Neutrophil (primary cell): ENCODE data around the gene SBNO2.

Source experiments
- H3K27ac ChIP-seq: fragments of 200-600 bp; sonication (generic); 2 replicates; pipeline ENCODE4 v1.5.1; 2016; ENCODE audit warnings: mild to moderate bottlenecking, moderate library complexity
- H3K27me3 ChIP-seq: fragments of 200-600 bp; sonication (generic); 2 replicates; pipeline ENCODE4 v1.6.0; 2016; ENCODE audit warnings: mild to moderate bottlenecking
- H3K36me3 ChIP-seq: fragments of 200-600 bp; sonication (generic); 2 replicates; pipeline ENCODE4 v1.5.1; 2017
- H3K4me1 ChIP-seq, 2 experiments: fragments of 200-600 bp in 1 of 2; sonication (generic) in 1 of 2; 1 replicate in 1 of 2; 2 replicates in 1 of 2; pipeline versions ENCODE4 v1.5.1 to v1.6.1; 2013 to 2016; ENCODE audit warnings: low read depth in 1 of 2, low read length in 1 of 2, mild to moderate bottlenecking in 1 of 2, moderate library complexity in 1 of 2; ENCODE audit not compliant: control insufficient read depth in 1 of 2, insufficient read depth in 1 of 2
- H3K4me3 ChIP-seq, 2 experiments: fragments of 200-600 bp in 1 of 2; sonication (generic) in 1 of 2; 1 replicate in 1 of 2; 2 replicates in 1 of 2; pipeline ENCODE4 v1.5.1; 2013 to 2016; ENCODE audit warnings: low read depth in 1 of 2, low read length in 1 of 2, mild to moderate bottlenecking in 1 of 2, moderate library complexity in 1 of 2
- H3K9me3 ChIP-seq: fragments of 200-600 bp; sonication (generic); 2 replicates; pipeline ENCODE4 v1.5.1; 2016
- TF ChIP-seq, protein P1 (sequence below): fragments of 200-600 bp; sonication (generic); IDR thresholded peaks from 2 replicates; pipeline ENCODE4 v1.5.1; 2016; ENCODE audit warnings: antibody characterized with exemption

SBNO2 gene

DNA sequence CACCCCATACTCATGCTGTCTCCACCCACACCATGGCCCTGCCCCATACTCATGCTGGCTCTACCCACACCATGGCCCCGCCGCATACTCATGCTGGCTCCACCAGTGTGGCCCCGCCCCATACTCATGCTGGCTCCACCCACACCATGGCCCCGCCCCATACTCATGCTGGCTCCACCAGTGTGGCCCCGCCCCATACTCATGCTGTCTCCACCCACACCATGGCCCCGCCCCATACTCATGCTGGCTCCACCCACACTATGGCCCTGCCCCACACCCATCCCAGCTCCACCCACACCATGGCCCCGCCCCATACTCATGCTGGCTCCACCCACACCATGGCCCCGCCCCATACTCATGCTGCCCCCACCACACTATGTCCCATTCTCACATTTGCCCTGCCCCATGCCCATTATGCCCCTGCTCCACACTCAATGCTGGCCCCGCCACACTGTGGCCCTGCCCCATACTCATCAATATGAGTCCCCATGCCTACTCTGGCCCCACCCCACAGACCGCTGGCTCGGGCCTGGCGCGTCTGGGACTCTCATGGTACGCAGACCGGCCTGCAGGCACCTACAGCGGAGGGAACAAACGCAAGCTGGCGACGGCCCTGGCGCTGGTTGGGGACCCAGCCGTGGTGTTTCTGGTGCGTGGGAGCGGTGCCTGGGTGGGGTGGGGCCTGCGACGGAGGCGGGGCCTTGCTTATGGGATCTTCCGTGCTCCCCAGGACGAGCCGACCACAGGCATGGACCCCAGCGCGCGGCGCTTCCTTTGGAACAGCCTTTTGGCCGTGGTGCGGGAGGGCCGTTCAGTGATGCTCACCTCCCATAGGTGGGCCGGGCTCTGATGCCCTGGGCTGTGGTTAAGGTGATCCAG, 110.8 kb downstream of the SBNO2 start:
- H3K27me3 ChIP-seq: no peaks in the 10 kb centered on the region
- no peak overlapping the region for H3K4me3 ChIP-seq
- H3K4me1 ChIP-seq: peaks cover 36 to 46% of the 10 kb centered on the region in 2 experiments
- TF ChIP-seq, protein P1, sequence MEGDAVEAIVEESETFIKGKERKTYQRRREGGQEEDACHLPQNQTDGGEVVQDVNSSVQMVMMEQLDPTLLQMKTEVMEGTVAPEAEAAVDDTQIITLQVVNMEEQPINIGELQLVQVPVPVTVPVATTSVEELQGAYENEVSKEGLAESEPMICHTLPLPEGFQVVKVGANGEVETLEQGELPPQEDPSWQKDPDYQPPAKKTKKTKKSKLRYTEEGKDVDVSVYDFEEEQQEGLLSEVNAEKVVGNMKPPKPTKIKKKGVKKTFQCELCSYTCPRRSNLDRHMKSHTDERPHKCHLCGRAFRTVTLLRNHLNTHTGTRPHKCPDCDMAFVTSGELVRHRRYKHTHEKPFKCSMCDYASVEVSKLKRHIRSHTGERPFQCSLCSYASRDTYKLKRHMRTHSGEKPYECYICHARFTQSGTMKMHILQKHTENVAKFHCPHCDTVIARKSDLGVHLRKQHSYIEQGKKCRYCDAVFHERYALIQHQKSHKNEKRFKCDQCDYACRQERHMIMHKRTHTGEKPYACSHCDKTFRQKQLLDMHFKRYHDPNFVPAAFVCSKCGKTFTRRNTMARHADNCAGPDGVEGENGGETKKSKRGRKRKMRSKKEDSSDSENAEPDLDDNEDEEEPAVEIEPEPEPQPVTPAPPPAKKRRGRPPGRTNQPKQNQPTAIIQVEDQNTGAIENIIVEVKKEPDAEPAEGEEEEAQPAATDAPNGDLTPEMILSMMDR: no peak
- no peaks in the 10 kb centered on the region for H3K9me3 ChIP-seq
- H3K36me3 ChIP-seq: peaks cover 76% of the 10 kb centered on the region
- peak overlapping the region; percentile 95 for H3K27ac ChIP-seq

GRCh38 chr19:1062387-1063029, 111.6 kb downstream of the SBNO2 start:
- H3K27ac ChIP-seq: peak overlapping the region; percentile 13
- no peaks in the 10 kb centered on the region for H3K27me3 ChIP-seq
- peaks cover 33 to 40% of the 10 kb centered on the region in 2 experiments for H3K4me1 ChIP-seq
- TF ChIP-seq, protein P1: no peak
- no peaks in the 10 kb centered on the region for H3K9me3 ChIP-seq
- no peak overlapping the region for H3K4me3 ChIP-seq
- peaks cover 81% of the 10 kb centered on the region for H3K36me3 ChIP-seq

GRCh38 chr19:1061987-1062386, 112.1 kb downstream of the SBNO2 start:
- peaks cover 84% of the 10 kb centered on the region for H3K36me3 ChIP-seq
- H3K27me3 ChIP-seq: no peaks in the 10 kb centered on the region
- peak overlapping the region; percentile 13 for H3K27ac ChIP-seq
- H3K4me3 ChIP-seq: no peak overlapping the region
- TF ChIP-seq, protein P1: no peak
- H3K9me3 ChIP-seq: no peaks in the 10 kb centered on the region
- H3K4me1 ChIP-seq: peaks cover 33 to 38% of the 10 kb centered on the region in 2 experiments

GRCh38 chr19:1060689-1061088, 113.4 kb downstream of the SBNO2 start:
- TF ChIP-seq, protein P1: no peak
- Histone ChIP-seq H3K4me1 (peaks cover 22 to 25% of the 10 kb centered on the region in 2 experiments), H3K9me3 (no peaks in the 10 kb centered on the region), H3K27ac (no peak overlapping the region), H3K27me3 (no peaks in the 10 kb centered on the region), H3K36me3 (peaks cover 89% of the 10 kb centered on the region), H3K4me3 (no peak overlapping the region)

DNA sequence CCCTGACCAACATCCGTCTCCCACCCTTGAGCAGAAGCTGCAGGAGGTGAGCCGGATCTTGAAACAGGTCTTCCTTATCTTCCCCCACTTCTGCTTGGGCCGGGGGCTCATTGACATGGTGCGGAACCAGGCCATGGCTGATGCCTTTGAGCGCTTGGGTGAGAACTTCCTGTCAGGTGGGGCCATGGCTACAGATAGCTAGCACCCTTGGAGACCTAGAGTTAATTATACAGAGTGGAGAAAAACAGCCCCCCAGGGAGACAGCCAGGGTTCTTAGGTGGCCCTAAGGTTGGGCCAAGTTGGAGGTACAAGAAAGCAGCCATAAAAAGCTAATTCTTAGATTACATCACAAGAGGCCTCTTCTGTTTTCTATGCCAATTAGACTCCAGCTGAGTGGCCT, 116.0 kb downstream of the SBNO2 start:
- TF ChIP-seq, protein P1: no peak
- Histone ChIP-seq H3K4me3 (no peak overlapping the region), H3K27ac (peak overlapping the region; percentile 20), H3K27me3 (no peaks in the 10 kb centered on the region), H3K4me1 (no peaks in the 10 kb centered on the region), H3K9me3 (no peaks in the 10 kb centered on the region), H3K36me3 (peaks cover 96% of the 10 kb centered on the region)
